ENCODE results near the gene PPT2. TPM values are rescaled to one million over a fixed set of nuclear protein-coding genes. Genes with fewer than 3 reads are reported as not detected.
"Not testable (repeated sequence)": the region's sequence is repeated elsewhere in the genome, so short reads cannot be mapped to it uniquely, and the experiment has no call there.

Gene PPT2
- total RNA-seq, 1 experiment from 2014 or later: 70.9 TPM

DNA sequence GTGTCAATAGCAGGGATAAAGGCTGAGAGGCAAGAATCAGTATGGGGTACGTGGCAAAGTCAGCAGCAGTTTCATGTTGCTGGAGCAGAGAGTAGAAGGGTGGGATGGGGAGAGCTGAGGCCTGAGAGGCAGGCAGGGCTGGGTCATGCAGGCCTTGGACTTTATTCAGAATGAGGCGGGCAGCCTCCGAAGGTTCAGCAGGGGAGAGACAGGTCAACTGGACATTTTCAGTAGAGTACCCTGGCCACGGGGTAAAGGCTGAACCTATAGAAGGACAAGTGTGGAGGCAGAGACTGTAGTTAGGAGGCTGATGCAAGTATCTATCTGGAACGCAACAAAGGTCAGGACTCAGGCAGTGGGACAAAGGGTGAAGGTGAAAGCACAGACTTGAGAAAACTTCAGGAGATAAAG is 56.3 kb downstream of the PPT2 start:
- Histone ChIP-seq H3K27ac (ENCODE audit: low read depth, low read length, poor library complexity, severe bottlenecking) (no peak overlapping the region), H3K4me1 (ENCODE audit: insufficient read depth, low read length, poor library complexity, severe bottlenecking) (no peaks in the 10 kb centered on the region), H3K4me3 (ENCODE audit: low read depth, low read length, poor library complexity, severe bottlenecking) (no peak overlapping the region), H3K9me3 (ENCODE audit: low read depth, low read length, poor library complexity, severe bottlenecking) (no peaks in the 10 kb centered on the region), H3K27me3 (replicated peaks; ENCODE audit: insufficient read depth, low read depth, low read length, poor library complexity) (no peaks in the 10 kb centered on the region), H3K36me3 (ENCODE audit: insufficient read depth, low read length, poor library complexity, severe bottlenecking) (no peaks in the 10 kb centered on the region)
- POLR2A ChIA-PET (ENCODE audit: low non-redundant PET): no interaction called here
- BruUV-seq (replicated peaks): no TSS peak
- CTCF ChIA-PET: no interaction called here
- TF ChIP-seq EZH2 (IDR thresholded peaks at IDR 0.05; ENCODE audit: borderline replicate concordance, low read depth, low read length, poor library complexity, severe bottlenecking): no peak
- TF ChIP-seq, protein P1, sequence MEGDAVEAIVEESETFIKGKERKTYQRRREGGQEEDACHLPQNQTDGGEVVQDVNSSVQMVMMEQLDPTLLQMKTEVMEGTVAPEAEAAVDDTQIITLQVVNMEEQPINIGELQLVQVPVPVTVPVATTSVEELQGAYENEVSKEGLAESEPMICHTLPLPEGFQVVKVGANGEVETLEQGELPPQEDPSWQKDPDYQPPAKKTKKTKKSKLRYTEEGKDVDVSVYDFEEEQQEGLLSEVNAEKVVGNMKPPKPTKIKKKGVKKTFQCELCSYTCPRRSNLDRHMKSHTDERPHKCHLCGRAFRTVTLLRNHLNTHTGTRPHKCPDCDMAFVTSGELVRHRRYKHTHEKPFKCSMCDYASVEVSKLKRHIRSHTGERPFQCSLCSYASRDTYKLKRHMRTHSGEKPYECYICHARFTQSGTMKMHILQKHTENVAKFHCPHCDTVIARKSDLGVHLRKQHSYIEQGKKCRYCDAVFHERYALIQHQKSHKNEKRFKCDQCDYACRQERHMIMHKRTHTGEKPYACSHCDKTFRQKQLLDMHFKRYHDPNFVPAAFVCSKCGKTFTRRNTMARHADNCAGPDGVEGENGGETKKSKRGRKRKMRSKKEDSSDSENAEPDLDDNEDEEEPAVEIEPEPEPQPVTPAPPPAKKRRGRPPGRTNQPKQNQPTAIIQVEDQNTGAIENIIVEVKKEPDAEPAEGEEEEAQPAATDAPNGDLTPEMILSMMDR (conservative IDR thresholded peaks at IDR 0.05; ENCODE audit: low read depth, low read length): no peak
- DNase-seq (ENCODE audit: low spot score): no peak
- intact Hi-C loops (cut with micrococcal nuclease; ENCODE audit: unreplicated experiment): no loop called here

DNA sequence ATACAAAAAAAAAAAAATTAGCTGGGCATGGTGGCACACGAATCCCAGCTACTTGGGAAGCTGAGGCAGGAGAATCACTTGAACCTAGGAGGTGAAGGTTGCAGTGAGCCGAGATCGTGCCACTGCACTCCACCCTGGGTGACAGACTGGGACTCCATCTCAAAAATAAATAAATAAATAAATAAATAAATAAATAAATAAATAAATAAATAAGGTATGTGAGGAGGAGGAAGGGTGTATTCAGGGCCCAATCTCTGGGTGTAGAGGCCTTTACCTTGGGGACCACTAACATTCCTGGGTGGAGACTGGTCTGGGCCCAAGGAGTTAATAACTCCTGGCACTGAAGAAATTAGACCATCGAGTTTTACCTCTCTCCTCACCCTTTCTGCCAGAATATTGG is 57.5 kb downstream of the PPT2 start:
- CTCF ChIA-PET; intact Hi-C loops (cut with micrococcal nuclease; ENCODE audit: unreplicated experiment); BruUV-seq (replicated peaks); H3K27ac ChIP-seq (ENCODE audit: low read depth, low read length, poor library complexity, severe bottlenecking); DNase-seq (ENCODE audit: low spot score); H3K27me3 ChIP-seq (replicated peaks; ENCODE audit: insufficient read depth, low read depth, low read length, poor library complexity); H3K4me1 ChIP-seq (ENCODE audit: insufficient read depth, low read length, poor library complexity, severe bottlenecking); POLR2A ChIA-PET (ENCODE audit: low non-redundant PET); H3K4me3 ChIP-seq (ENCODE audit: low read depth, low read length, poor library complexity, severe bottlenecking); H3K9me3 ChIP-seq (ENCODE audit: low read depth, low read length, poor library complexity, severe bottlenecking); H3K36me3 ChIP-seq (ENCODE audit: insufficient read depth, low read length, poor library complexity, severe bottlenecking): not testable (repeated sequence)

GRCh38 chr6:32212076-32212760 is 58.3 kb downstream of the PPT2 start:
- intact Hi-C loops (cut with micrococcal nuclease; ENCODE audit: unreplicated experiment): no loop called here
- POLR2A ChIA-PET (ENCODE audit: low non-redundant PET): no interaction called here
- Histone ChIP-seq H3K27ac (ENCODE audit: low read depth, low read length, poor library complexity, severe bottlenecking) (no peak overlapping the region), H3K4me1 (ENCODE audit: insufficient read depth, low read length, poor library complexity, severe bottlenecking) (no peaks in the 10 kb centered on the region), H3K4me3 (ENCODE audit: low read depth, low read length, poor library complexity, severe bottlenecking) (no peak overlapping the region), H3K36me3 (ENCODE audit: insufficient read depth, low read length, poor library complexity, severe bottlenecking) (no peaks in the 10 kb centered on the region), H3K9me3 (ENCODE audit: low read depth, low read length, poor library complexity, severe bottlenecking) (no peaks in the 10 kb centered on the region), H3K27me3 (replicated peaks; ENCODE audit: insufficient read depth, low read depth, low read length, poor library complexity) (no peaks in the 10 kb centered on the region)
- no TSS peak for BruUV-seq (replicated peaks)
- CTCF ChIA-PET: no interaction called here
- DNase-seq (ENCODE audit: low spot score): no peak
- TF ChIP-seq EZH2 (IDR thresholded peaks at IDR 0.05; ENCODE audit: borderline replicate concordance, low read depth, low read length, poor library complexity, severe bottlenecking): no peak
- TF ChIP-seq, protein P1 (conservative IDR thresholded peaks at IDR 0.05; ENCODE audit: low read depth, low read length): no peak

Small RNAs within 50 kb of the gene (microRNA-seq; reads per million reads assigned to microRNA genes)
- gene MIR6721: 10.0 reads per million, percentile 30 among the genes with 10 or more reads in this experiment
- gene MIR6833: not detected

Other genes starting within 250 kb of the PPT2 start
- gene C2, start 226.4 kb upstream of the PPT2 start, total RNA-seq (2021): 0.56 and 1.2 TPM in 2 replicates
- 0.32 TPM in 1 of 2 replicates, not detected in the other for gene CFB, start 208.0 kb upstream of the PPT2 start, total RNA-seq (2021)
- 94.3 and 96.8 TPM in 2 replicates for gene NELFE, start 195.2 kb upstream of the PPT2 start, total RNA-seq (2021)
- 64.2 and 71.3 TPM in 2 replicates for gene SKIC2, start 195.0 kb upstream of the PPT2 start, total RNA-seq (2021)
- 35.6 and 37.2 TPM in 2 replicates for gene DXO, start 182.0 kb upstream of the PPT2 start, total RNA-seq (2021)
- gene C4A, start 172.1 kb upstream of the PPT2 start, total RNA-seq (2021): 4.6 TPM in 2 replicates
- 2.2 and 2.3 TPM in 2 replicates for gene C4B, start 139.3 kb upstream of the PPT2 start, total RNA-seq (2021)
- 0.15 TPM in 1 of 2 replicates, not detected in the other for gene CYP21A2, start 115.7 kb upstream of the PPT2 start, total RNA-seq (2021)
- 11.5 and 13.6 TPM in 2 replicates for gene TNXB, start 44.8 kb upstream of the PPT2 start, total RNA-seq (2021)
- 70.2 and 74.7 TPM in 2 replicates for gene ATF6B, start 25.9 kb upstream of the PPT2 start, total RNA-seq (2021)
- 13.5 and 14.1 TPM in 2 replicates for gene FKBPL, start 23.9 kb upstream of the PPT2 start, total RNA-seq (2021)
- gene PRRT1, start 2.2 kb upstream of the PPT2 start, total RNA-seq (2021): 4.5 and 4.7 TPM in 2 replicates
- gene EGFL8, start 10.5 kb downstream of the PPT2 start, total RNA-seq (2021): 31.3 and 32.4 TPM in 2 replicates
- gene AGPAT1, start 21.9 kb downstream of the PPT2 start, total RNA-seq (2021): 102 and 108 TPM in 2 replicates
- 62.9 and 67.0 TPM in 2 replicates for gene RNF5, start 24.3 kb downstream of the PPT2 start, total RNA-seq (2021)
- gene AGER, start 30.1 kb downstream of the PPT2 start, total RNA-seq (2021): 13.3 and 18.8 TPM in 2 replicates
- gene PBX2, start 36.1 kb downstream of the PPT2 start, total RNA-seq (2021): 84.0 and 97.2 TPM in 2 replicates
- 4.8 and 6.0 TPM in 2 replicates for gene GPSM3, start 38.5 kb downstream of the PPT2 start, total RNA-seq (2021)
- 2.4 and 2.8 TPM in 2 replicates for gene NOTCH4, start 69.9 kb downstream of the PPT2 start, total RNA-seq (2021)
- gene TSBP1, start 217.8 kb downstream of the PPT2 start, total RNA-seq (2021): not detected in 2 replicates